Stimulated activated CD4-positive, alpha-beta T cell treated with anti-CD3 and anti-CD28 coated beads, Interleukin-4, amount 100 ng/mL, for 48 hours (primary cell): ENCODE data around the gene PDZD2.
"Not testable (repeated sequence)": the region's sequence is repeated elsewhere in the genome, so short reads cannot be mapped to it uniquely, and the experiment has no call there.

Experiments
- DNase-seq, 2 donors: peaks; one replicate each; pipeline ENCODE4 v3.0.0-alpha.2; 2020; ENCODE audit warnings: low read depth in 2 of 2

Gene PDZD2

GRCh38 chr5:32039601-32040000 lies 400.7 kb downstream of the PDZD2 start:
- not testable (repeated sequence) for DNase-seq

GRCh38 chr5:32040181-32040695 lies 401.3 kb downstream of the PDZD2 start:
- not testable (repeated sequence) for DNase-seq

GRCh38 chr5:32042551-32042961 lies 403.6 kb downstream of the PDZD2 start:
- no peak for DNase-seq

- DNase-seq = no peak
Observed at GRCh38 chr5:32043105-32043504, 404.2 kb downstream of the PDZD2 start.

GRCh38 chr5:32044434-32044833 lies 405.5 kb downstream of the PDZD2 start:
- DNase-seq = no peak

- no peak for DNase-seq
Observed at GRCh38 chr5:32044939-32045338, 406.0 kb downstream of the PDZD2 start.

GRCh38 chr5:32047056-32047455 lies 408.1 kb downstream of the PDZD2 start:
- no peak for DNase-seq

- DNase-seq = no peak
Observed at GRCh38 chr5:32051796-32052195, 412.9 kb downstream of the PDZD2 start.

- DNase-seq = no peak
Observed at GRCh38 chr5:32055891-32056866, 417.2 kb downstream of the PDZD2 start.

- DNase-seq = no peak
Observed at GRCh38 chr5:32057187-32058096, 418.5 kb downstream of the PDZD2 start.

GRCh38 chr5:32058101-32058500 lies 419.2 kb downstream of the PDZD2 start:
- DNase-seq = no peak

- DNase-seq = no peak
Observed at GRCh38 chr5:32058997-32059396, 420.1 kb downstream of the PDZD2 start.

- no peak for DNase-seq
Observed at GRCh38 chr5:32059761-32060530, 421.0 kb downstream of the PDZD2 start.

GRCh38 chr5:32061236-32061635 lies 422.3 kb downstream of the PDZD2 start:
- no peak for DNase-seq

GRCh38 chr5:32066448-32066847 lies 427.5 kb downstream of the PDZD2 start:
- DNase-seq = no peak

GRCh38 chr5:32067774-32068470 lies 429.0 kb downstream of the PDZD2 start:
- no peak for DNase-seq

- DNase-seq = no peak
Observed at GRCh38 chr5:32068561-32068960, 429.6 kb downstream of the PDZD2 start.

GRCh38 chr5:32069396-32069795 lies 430.5 kb downstream of the PDZD2 start:
- no peak for DNase-seq

- DNase-seq = no peak
Observed at GRCh38 chr5:32071351-32071944, 432.5 kb downstream of the PDZD2 start.

- DNase-seq = no peak
Observed at GRCh38 chr5:32072054-32072453, 433.1 kb downstream of the PDZD2 start.
